ENCODE data around the gene CAMK2A. TPM values are rescaled to one million over a fixed set of nuclear protein-coding genes. Genes with fewer than 3 reads are reported as not detected.
"Not testable (repeated sequence)": the region's sequence is repeated elsewhere in the genome, so short reads cannot be mapped to it uniquely, and the experiment has no call there.

CAMK2A gene
- total RNA-seq, 1 donor from 2014 or later = not detected

DNA sequence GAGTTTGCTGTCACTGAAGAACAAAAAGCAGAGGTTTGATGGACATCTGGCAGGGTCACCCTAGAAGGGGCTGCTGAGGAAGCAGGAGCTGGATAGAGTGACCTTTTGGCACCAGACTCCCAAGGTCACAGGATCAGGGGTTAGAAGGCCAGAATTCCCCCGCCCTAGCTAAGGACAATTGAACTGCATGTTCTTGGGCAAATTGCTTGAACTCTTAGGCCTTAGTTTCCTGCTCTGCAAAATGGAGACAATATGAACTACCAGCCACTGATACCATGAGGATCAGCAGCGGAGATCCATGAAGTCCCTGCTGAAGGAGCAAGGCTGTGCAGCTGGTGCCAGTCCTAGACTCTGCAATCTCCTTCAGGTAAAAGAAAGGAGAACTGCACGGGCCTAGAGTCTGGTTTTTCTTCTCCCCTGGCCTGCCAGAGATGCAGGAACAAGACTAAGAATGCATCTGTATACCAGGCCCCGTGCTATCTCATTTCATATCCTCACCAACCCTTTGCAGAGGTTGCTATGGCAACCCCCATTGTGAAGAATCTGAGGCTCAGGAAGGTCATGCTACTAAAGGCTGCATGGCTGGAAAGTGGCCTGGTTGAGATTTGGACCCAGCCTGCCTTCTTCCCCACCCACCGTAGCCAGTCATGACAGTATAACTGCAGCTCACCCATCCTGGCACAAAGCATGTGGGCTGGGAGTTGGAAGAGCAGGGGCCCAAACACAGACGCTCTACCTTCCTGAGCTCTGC, 33.7 kb downstream of the CAMK2A start:
- intact Hi-C loops (cut with micrococcal nuclease) = no loop called here

GRCh38 chr5:150254774-150255173, 34.8 kb downstream of the CAMK2A start:
- intact Hi-C loops (cut with micrococcal nuclease) = no loop called here

DNA sequence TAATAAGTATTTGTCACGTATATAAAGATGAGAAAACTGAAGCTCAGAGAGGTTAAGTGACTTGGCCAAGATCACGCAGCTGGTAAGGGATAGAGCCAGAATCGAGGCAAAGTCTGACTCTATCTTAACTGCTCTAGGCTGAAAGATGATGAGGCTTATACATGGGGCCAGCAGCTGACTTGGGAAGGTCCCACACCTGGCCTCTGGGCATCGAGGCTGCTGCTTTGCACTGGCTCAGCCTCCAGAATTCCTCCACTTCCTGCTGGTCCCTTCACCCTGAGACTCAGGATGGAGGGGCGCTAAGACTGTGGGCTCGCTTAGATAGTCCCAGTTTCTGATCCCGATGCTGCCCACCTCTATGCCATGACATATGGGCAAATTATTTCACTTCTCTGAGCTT, 35.2 kb downstream of the CAMK2A start:
- intact Hi-C loops (cut with micrococcal nuclease) = no loop called here

- intact Hi-C loops (cut with micrococcal nuclease) = no loop called here
Measured at GRCh38 chr5:150253416-150254208, 36.0 kb downstream of the CAMK2A start.

DNA sequence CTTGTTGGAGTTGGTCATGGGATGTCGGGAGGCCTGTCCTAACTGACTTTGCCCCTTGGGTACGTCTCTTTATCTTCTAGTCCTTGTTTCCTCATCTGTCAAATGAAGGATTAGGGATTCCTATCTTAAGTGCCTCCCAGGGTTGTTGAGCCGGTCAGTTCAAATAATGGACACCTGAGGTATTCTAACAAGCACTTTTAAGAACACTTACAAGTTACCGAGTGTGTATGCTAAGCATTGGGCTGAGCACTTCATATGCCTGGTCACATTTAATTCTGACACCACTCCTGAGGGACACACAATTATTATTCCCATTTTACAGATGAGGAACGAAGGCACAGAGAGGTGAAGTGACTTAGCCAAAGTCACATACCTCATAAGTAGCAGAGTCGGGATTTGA, 37.1 kb downstream of the CAMK2A start:
- intact Hi-C loops (cut with micrococcal nuclease) = no loop called here

- intact Hi-C loops (cut with micrococcal nuclease) = no loop called here
Measured at GRCh38 chr5:150251504-150251903, 38.1 kb downstream of the CAMK2A start.

DNA sequence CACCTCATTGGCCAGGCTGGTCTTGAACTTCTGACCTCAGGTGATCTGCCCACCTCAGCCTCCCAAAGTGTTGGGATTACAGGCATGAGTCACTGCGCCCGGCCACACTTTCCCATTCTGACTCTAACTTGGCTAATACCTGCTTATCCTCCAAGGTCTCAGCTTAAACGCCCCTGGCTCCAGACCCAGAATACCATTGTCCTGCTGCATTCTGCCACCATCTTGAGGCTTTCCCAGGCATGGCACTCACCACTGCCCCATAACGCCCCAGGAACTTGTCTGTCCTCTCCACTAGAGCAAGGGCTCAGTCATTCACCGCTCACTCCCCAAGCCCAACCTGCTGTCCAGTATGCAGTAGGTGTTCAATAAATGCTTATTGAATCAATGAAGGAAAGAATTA, 39.8 kb downstream of the CAMK2A start:
- intact Hi-C loops (cut with micrococcal nuclease) = no loop called here

GRCh38 chr5:150248946-150249345, 40.6 kb downstream of the CAMK2A start:
- intact Hi-C loops (cut with micrococcal nuclease) = no loop called here

DNA sequence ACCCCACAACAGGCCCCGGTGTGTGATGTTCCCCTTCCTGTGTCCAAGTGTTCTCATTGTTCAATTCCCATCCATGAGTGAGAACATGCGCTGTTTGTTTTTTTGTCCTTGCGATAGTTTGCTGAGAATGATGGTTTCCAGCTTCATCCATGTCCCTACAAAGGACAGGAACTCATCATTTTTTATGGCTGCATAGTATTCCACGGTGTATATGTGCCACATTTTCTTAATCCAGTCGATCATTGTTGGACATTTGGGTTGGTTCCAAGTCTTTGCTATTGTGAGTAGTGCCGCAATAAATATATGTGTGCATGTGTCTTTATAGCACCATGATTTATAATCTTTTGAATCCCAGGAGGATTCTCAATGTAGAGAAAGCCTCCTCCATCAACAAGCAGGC, 41.1 kb downstream of the CAMK2A start:
- intact Hi-C loops (cut with micrococcal nuclease) = not testable (repeated sequence)

GRCh38 chr5:150247726-150248125, 41.8 kb downstream of the CAMK2A start:
- intact Hi-C loops (cut with micrococcal nuclease) = no loop called here

DNA sequence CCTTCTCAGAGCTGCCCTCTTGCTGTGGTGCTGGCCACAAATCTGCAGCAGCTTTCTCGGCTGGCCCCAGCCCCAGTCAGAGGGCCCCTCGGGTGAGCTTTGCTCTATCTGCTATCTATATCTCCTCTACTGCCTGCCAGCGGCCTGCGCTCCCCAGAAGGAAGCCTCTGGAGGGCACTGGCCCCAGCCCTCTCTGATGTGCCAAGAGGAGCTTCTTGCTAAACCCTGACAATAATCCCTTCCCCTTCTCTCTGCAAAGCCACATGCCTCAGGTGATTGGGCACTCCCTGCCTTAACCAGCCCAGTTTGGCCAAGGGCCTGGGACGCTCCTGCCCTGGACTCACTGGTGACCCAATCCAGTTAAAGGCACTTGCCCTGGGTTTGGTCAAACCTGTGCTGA, 42.7 kb downstream of the CAMK2A start:
- intact Hi-C loops (cut with micrococcal nuclease) = no loop called here

DNA sequence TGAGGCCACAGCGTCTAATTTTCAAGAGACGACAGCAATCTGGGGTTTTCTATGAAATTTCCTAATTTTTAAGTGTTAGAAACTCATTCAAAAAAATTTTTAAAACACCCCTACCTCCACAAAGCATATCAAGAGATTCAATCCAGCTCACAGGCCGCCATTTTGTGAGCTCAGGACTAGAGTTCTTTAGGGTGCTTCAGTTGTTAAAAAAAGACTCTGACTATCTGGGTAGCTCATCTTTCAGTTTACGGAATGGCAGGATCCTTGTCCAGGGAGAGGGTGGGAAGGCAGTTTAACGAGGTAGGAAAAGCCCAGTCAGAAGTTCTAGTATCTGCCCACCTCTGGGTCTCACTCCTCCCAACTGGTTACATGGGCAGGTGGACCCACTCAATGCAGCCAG, 43.1 kb downstream of the CAMK2A start:
- intact Hi-C loops (cut with micrococcal nuclease) = no loop called here

DNA sequence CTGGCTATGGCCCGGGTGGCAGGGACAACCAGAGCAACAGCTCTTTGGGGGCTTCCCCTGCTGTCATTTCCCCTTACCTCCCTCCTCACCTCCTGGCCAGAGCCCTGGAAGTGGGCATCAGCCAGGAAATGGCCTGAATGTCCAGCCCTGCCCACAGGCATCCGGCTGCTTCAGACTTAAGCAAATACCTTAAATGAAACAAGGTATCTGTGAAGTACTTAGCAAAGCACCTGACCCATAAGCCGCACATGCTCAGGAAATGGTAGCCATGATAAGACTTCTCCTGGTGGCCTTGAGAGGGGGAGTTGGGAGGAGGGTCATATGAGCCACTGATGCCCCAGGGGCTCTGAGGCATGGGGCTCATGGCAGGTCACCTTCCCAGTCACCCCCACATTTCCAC, 43.8 kb downstream of the CAMK2A start:
- intact Hi-C loops (cut with micrococcal nuclease) = no loop called here

DNA sequence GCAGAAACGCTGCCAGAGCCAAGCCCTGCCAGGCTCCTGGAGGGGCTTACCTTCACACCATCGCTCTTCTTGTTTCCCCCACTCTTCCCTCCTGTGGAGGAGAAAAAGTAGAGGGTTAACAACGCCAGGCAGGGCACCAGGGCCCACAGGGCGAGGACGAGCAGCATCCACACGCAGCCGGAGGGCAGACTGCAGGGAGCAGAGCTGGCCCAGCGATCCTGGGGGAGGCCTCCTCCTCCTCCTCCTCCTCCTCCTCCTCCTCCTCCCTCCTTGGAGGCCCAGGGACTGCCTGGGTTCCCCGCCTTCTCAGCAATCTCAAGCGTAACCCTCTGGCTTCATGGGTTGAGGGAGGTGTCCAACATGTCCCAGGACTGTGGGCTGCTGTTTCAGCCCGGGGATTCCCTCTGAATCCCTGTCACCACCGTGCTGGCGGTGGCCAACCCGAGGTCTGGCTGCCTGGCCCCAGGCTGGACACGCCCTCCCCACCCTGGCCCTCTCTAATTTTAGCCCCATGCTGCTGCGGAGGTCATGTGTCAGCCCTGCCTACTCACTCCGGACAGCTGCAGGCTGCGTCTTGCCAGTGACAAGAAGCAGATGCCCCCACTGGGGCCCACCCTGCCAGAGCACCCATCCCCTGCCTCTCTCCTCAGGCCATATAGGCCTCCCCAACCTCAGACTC, 44.3 kb downstream of the CAMK2A start:
- intact Hi-C loops (cut with micrococcal nuclease) = no loop called here

DNA sequence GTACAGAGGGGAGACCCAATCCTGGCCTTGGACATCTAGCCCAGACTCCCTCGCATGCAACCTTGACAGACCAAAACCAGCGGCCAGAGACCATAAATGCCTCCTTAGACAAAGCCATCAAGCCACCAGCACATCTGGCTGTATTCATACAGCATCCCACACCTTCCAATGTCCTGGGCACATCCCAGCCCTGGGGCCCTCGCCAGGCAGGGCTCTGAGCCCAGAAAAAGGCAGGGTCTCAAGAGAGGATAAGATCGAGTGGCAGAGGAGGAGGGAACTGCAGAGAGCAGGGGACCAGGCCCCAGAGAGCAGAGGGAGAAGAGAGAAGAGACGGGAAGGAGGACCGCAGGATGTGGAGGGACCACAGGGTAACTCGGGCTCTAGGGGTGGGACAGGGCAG, 45.4 kb downstream of the CAMK2A start:
- intact Hi-C loops (cut with micrococcal nuclease) = no loop called here

DNA sequence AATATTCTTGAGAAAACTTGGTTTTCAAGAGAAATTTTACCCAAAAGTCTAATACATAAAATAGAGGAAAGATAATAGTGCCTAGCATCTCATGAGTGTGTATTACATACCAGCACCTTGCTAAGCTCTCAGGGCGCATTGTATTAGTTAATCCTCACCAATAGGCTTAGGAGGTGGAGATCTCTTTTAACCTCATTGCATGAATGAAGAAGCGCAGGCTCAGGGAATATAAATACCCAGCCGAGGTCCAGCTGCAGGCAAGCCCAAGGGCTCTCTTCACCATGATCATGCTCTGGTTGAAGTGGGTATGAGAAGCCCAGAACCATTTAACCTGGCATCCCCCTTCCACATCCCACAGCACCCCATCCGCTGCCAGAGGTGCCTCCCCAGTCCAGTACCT, 46.0 kb downstream of the CAMK2A start:
- intact Hi-C loops (cut with micrococcal nuclease) = no loop called here

GRCh38 chr5:150242251-150242894, 47.2 kb downstream of the CAMK2A start:
- intact Hi-C loops (cut with micrococcal nuclease) = no loop called here

GRCh38 chr5:150241298-150242160, 48.0 kb downstream of the CAMK2A start:
- intact Hi-C loops (cut with micrococcal nuclease) = no loop called here

DNA sequence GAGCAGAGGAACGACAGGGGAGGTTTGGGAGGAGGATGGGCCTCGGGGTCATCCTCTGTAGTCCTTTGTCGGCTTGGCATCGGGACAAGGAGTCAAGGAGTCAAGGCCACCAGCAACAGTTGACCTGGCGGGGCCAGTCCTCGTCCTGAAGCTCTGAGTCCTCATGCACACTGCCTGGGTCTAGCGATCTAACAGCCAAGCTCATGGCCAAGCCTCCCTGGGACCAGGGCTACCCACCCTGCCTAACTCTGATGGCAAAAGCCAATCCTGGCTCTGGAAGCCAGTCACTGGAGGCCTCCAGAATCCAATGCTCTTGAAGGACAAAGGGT, 49.8 kb downstream of the CAMK2A start:
- intact Hi-C loops (cut with micrococcal nuclease) = no loop called here

DNA sequence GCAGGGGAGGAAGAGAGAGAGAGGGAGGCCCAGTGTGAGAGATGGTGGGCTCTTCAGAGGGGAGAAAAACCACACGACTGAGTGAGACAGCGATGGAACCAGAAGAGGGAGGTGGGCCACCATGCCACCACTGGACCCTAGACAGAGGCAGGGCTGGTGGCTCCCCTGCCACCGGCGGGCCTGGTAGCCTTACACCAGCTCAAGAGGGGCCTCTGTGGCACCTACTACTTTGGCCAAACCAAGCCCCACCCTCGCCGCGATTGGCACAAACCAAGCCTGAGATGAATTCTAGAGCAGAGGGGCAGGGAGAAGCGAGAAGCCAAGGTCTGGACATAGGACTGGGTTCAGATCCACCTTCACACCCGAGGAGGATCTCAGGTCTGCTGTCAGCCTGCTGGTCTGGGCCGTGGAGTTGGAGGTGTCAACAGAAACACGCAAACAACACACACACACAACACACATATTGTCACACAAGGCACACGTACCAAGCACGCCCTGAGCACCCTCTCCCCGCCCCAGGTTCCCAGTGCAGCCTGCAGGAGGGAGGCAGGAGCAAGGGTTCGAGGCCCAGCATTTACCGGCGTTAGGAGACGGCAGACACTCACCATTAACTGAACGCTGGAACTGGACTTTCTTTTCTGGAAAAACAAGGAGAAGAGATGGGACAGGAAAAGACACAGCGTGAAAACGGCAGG, 50.3 kb downstream of the CAMK2A start:
- intact Hi-C loops (cut with micrococcal nuclease) = no loop called here
